ENCODE data around the gene TMC8.

Gene TMC8

DNA sequence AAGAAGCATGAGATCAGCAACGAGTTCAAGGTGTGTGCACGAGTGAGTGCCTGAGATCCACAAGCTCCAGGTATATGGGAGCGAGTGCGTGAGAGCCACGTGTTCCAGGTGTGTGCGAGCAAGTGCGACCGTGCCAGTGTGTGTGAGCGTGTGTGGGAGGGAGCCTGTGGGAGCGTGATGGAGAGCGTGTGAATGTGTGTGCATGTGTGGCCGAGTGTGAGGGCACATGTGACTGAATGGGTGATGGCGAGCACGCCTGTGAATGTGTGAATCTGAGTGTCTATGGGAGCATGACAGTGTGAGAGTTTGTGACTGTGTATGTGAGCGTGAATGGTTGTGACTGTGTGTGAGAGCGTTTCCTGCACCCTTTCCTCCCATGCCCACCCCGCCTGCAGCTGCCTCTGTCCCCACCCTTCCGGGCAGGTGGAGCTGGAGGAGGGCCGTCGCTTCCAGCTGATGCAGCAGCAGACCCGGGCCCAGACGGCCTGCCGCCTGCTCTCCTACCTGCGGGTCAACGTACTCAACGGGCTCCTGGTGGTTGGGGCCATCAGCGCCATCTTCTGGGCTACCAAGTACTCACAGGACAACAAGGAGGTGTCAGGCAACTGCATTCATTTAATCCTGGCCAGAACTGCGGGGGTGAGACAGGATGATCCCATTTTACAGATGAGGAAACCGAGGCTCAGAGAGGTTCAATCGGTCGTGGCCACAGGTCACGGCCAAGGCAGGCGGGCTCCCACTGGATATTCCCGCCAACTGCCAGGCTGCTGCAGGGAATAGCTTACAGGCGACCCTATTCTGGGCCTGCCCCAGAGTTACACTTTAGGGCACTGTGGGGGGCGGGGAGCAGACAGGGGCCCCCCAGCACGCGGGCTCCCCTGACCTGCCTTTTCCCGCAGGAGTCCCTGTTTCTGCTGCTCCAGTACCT, 3.7 kb downstream of the TMC8 start (continued):
- TF ChIP-seq MYNN (tag by site-specific recombination; IDR thresholded peaks at IDR 0.05; ENCODE audit: borderline replicate concordance) (no peak), ZNF266 (tag by site-specific recombination; IDR thresholded peaks at IDR 0.05; ENCODE audit: low read depth) (no peak), ZNF843 (tag by site-specific recombination; IDR thresholded peaks at IDR 0.05) (no peak), ZXDB (tag by site-specific recombination; IDR thresholded peaks at IDR 0.05) (no peak), ZNF121 (tag by site-specific recombination; IDR thresholded peaks at IDR 0.05) (peak; percentile 76), ZNF585B (tag by site-specific recombination; IDR thresholded peaks at IDR 0.05) (no peak), ZNF521 (tag by site-specific recombination; IDR thresholded peaks at IDR 0.05) (no peak), ZNF350 (tag by site-specific recombination; IDR thresholded peaks at IDR 0.05) (no peak), GLIS2 (tag by site-specific recombination; IDR thresholded peaks at IDR 0.05) (peak; percentile 41; the same call in 1 of the 2 replicates), ZNF664 (tag by site-specific recombination; IDR thresholded peaks at IDR 0.05) (peak; percentile 93), ZIC2 (tag by site-specific recombination; IDR thresholded peaks at IDR 0.05) (peak; percentile 80), ZNF571 (tag by site-specific recombination; IDR thresholded peaks at IDR 0.05) (no peak), ZNF626 (tag by site-specific recombination; IDR thresholded peaks at IDR 0.05) (no peak), ZNF654 (tag by site-specific recombination; IDR thresholded peaks at IDR 0.05; ENCODE audit: low read depth) (peak; percentile 47), ZNF473 (tag by site-specific recombination; IDR thresholded peaks at IDR 0.05) (no peak)
- TF ChIP-seq, protein P1, sequence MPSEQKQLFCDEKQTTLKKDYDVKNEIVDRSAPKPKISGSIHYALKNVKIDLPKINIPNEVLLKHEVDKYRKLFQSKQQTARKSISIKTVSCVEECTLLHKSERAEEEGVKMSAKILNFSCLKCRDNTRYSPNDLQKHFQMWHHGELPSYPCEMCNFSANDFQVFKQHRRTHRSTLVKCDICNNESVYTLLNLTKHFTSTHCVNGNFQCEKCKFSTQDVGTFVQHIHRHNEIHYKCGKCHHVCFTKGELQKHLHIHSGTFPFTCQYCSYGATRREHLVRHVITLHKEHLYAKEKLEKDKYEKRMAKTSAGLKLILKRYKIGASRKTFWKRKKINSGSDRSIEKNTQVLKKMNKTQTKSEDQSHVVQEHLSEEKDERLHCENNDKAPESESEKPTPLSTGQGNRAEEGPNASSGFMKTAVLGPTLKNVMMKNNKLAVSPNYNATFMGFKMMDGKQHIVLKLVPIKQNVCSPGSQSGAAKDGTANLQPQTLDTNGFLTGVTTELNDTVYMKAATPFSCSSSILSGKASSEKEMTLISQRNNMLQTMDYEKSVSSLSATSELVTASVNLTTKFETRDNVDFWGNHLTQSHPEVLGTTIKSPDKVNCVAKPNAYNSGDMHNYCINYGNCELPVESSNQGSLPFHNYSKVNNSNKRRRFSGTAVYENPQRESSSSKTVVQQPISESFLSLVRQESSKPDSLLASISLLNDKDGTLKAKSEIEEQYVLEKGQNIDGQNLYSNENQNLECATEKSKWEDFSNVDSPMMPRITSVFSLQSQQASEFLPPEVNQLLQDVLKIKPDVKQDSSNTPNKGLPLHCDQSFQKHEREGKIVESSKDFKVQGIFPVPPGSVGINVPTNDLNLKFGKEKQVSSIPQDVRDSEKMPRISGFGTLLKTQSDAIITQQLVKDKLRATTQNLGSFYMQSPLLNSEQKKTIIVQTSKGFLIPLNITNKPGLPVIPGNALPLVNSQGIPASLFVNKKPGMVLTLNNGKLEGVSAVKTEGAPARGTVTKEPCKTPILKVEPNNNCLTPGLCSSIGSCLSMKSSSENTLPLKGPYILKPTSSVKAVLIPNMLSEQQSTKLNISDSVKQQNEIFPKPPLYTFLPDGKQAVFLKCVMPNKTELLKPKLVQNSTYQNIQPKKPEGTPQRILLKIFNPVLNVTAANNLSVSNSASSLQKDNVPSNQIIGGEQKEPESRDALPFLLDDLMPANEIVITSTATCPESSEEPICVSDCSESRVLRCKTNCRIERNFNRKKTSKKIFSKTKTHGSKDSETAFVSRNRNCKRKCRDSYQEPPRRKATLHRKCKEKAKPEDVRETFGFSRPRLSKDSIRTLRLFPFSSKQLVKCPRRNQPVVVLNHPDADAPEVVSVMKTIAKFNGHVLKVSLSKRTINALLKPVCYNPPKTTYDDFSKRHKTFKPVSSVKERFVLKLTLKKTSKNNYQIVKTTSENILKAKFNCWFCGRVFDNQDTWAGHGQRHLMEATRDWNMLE (tag by site-specific recombination; conservative IDR thresholded peaks at IDR 0.05; ENCODE audit: low read depth), result no peak
- TF ChIP-seq, protein P2, sequence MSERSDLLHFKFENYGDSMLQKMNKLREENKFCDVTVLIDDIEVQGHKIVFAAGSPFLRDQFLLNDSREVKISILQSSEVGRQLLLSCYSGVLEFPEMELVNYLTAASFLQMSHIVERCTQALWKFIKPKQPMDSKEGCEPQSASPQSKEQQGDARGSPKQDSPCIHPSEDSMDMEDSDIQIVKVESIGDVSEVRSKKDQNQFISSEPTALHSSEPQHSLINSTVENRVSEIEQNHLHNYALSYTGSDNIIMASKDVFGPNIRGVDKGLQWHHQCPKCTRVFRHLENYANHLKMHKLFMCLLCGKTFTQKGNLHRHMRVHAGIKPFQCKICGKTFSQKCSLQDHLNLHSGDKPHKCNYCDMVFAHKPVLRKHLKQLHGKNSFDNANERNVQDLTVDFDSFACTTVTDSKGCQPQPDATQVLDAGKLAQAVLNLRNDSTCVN (tag by site-specific recombination; optimal IDR thresholded peaks at IDR 0.05), result peak; percentile 10
- TF ChIP-seq, protein P3, sequence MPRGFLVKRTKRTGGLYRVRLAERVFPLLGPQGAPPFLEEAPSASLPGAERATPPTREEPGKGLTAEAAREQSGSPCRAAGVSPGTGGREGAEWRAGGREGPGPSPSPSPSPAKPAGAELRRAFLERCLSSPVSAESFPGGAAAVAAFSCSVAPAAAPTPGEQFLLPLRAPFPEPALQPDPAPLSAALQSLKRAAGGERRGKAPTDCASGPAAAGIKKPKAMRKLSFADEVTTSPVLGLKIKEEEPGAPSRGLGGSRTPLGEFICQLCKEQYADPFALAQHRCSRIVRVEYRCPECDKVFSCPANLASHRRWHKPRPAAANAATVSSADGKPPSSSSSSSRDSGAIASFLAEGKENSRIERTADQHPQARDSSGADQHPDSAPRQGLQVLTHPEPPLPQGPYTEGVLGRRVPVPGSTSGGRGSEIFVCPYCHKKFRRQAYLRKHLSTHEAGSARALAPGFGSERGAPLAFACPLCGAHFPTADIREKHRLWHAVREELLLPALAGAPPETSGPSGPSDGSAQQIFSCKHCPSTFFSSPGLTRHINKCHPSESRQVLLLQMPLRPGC (tag by site-specific recombination; IDR thresholded peaks at IDR 0.05), result no peak
- TF ChIP-seq, protein P4, sequence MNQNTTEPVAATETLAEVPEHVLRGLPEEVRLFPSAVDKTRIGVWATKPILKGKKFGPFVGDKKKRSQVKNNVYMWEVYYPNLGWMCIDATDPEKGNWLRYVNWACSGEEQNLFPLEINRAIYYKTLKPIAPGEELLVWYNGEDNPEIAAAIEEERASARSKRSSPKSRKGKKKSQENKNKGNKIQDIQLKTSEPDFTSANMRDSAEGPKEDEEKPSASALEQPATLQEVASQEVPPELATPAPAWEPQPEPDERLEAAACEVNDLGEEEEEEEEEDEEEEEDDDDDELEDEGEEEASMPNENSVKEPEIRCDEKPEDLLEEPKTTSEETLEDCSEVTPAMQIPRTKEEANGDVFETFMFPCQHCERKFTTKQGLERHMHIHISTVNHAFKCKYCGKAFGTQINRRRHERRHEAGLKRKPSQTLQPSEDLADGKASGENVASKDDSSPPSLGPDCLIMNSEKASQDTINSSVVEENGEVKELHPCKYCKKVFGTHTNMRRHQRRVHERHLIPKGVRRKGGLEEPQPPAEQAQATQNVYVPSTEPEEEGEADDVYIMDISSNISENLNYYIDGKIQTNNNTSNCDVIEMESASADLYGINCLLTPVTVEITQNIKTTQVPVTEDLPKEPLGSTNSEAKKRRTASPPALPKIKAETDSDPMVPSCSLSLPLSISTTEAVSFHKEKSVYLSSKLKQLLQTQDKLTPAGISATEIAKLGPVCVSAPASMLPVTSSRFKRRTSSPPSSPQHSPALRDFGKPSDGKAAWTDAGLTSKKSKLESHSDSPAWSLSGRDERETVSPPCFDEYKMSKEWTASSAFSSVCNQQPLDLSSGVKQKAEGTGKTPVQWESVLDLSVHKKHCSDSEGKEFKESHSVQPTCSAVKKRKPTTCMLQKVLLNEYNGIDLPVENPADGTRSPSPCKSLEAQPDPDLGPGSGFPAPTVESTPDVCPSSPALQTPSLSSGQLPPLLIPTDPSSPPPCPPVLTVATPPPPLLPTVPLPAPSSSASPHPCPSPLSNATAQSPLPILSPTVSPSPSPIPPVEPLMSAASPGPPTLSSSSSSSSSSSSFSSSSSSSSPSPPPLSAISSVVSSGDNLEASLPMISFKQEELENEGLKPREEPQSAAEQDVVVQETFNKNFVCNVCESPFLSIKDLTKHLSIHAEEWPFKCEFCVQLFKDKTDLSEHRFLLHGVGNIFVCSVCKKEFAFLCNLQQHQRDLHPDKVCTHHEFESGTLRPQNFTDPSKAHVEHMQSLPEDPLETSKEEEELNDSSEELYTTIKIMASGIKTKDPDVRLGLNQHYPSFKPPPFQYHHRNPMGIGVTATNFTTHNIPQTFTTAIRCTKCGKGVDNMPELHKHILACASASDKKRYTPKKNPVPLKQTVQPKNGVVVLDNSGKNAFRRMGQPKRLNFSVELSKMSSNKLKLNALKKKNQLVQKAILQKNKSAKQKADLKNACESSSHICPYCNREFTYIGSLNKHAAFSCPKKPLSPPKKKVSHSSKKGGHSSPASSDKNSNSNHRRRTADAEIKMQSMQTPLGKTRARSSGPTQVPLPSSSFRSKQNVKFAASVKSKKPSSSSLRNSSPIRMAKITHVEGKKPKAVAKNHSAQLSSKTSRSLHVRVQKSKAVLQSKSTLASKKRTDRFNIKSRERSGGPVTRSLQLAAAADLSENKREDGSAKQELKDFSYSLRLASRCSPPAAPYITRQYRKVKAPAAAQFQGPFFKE (tag by site-specific recombination; IDR thresholded peaks at IDR 0.05; ENCODE audit: borderline replicate concordance), result no peak
- TF ChIP-seq, protein P5, sequence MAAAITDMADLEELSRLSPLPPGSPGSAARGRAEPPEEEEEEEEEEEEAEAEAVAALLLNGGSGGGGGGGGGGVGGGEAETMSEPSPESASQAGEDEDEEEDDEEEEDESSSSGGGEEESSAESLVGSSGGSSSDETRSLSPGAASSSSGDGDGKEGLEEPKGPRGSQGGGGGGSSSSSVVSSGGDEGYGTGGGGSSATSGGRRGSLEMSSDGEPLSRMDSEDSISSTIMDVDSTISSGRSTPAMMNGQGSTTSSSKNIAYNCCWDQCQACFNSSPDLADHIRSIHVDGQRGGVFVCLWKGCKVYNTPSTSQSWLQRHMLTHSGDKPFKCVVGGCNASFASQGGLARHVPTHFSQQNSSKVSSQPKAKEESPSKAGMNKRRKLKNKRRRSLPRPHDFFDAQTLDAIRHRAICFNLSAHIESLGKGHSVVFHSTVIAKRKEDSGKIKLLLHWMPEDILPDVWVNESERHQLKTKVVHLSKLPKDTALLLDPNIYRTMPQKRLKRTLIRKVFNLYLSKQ (tag by site-specific recombination; IDR thresholded peaks at IDR 0.05; ENCODE audit: borderline replicate concordance), result no peak
- TF ChIP-seq, protein P6, sequence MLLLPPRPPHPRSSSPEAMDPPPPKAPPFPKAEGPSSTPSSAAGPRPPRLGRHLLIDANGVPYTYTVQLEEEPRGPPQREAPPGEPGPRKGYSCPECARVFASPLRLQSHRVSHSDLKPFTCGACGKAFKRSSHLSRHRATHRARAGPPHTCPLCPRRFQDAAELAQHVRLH (tag by site-specific recombination; IDR thresholded peaks at IDR 0.05), result 0 out of 2 replicates have a peak, but pooled peaks have one; percentile 16
